Stromal cell of bone marrow (primary cell): ENCODE results near the gene DOK5.
"Not testable (repeated sequence)": the region's sequence is repeated elsewhere in the genome, so short reads cannot be mapped to it uniquely, and the experiment has no call there.

Source experiments
- DNase-seq: peaks from one replicate; pipeline ENCODE4 v3.0.0-alpha.2; 2012; ENCODE audit warnings: low read depth

Gene DOK5

DNA sequence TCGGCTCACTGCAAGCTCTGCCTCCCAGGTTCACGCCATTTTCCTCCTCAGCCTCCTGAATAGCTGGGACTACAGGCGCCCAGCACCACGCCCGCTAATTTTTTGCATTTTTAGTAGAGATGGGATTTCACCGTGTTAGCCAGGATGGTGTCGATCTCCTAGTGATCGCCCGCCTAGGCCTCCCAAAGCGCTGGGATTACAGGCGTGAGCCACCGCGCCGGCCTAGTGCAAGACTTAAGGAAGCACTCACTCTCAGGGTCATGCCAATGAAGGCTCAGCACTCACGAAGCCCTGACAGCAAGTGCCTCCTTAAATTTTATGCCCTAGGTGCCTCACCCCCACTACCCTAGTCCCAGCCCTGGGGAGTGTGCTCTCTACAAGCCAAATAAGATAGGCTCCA, 4.7 kb upstream of the DOK5 start:
- no peak for DNase-seq

DNA sequence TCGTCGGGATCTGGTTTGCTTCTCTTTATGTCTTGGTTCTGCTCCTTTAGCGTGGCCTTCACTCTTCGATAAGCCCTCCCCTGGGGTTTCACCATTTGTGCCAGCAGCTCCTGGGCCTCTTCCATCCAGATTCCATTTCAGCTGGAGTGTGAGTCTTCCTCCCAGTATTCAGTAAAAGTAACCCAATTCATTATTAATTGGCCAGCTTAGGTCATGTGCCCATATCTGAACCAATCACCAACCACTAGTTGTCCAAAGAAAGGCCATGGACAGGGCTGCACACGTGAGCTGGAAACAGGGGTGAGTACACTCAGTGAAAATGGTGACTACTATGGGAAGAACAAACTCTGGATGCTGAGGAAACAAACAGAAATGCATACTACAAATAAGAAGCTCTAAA, 2.8 kb upstream of the DOK5 start:
- DNase-seq: no peak

DNA sequence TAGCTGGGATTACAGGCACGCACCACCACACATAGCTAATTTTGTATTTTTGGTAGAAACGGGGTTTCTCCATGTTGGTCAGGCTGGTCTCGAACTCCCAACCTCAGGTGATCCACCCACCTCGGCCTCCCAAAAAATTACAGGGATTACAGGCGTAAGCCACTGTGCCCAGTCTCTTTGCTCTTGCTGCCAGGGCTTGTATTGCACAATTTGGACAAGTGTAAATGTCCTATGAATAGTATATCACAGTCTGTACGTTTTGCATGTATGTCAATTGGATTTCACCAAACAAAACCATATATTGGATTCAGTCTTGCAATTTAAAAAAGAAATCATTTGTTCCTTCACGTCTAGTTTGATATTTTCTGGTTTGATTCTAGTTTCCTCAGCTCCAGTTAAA, 2.1 kb upstream of the DOK5 start:
- no peak for DNase-seq

DNA sequence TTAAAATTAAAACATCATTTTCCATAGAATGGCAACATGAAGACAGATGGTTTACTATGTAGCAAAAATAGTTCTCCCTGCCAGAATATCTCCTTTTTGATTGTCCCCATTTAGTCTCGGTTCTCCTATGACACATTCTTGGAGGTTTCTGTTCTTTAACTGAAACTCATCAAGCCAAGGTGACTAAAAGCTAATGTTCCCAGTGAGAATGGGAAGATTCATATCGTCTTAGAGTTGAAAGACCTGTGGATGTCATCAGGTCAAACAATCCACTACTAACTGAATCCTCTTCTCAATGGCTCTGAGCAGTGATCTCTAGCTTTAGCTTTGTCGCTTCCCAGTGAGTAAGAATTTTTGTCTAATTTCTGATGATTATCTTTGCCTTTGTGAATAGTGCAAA, 1.3 kb upstream of the DOK5 start:
- no peak for DNase-seq

DNA sequence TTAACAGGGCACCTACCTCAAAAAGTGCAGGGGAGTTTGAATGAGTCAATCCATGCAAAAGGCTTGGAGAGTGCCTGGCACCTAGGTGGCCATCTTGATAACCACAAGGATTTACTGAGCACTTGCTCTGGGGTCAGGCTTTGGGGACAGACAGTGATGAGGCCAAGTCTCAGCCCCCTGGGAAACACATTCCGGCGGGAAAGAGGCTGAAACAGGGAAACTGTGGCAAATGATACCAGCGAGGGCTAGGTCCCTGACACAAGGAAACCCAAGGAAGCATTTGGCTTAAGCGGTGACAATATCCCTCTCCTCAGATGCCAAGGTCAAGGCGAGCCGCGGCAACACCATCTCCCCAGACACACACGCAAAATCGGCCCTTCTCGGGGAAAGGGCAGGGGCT, 527 bp upstream of the DOK5 start:
- DNase-seq: no peak

DNA sequence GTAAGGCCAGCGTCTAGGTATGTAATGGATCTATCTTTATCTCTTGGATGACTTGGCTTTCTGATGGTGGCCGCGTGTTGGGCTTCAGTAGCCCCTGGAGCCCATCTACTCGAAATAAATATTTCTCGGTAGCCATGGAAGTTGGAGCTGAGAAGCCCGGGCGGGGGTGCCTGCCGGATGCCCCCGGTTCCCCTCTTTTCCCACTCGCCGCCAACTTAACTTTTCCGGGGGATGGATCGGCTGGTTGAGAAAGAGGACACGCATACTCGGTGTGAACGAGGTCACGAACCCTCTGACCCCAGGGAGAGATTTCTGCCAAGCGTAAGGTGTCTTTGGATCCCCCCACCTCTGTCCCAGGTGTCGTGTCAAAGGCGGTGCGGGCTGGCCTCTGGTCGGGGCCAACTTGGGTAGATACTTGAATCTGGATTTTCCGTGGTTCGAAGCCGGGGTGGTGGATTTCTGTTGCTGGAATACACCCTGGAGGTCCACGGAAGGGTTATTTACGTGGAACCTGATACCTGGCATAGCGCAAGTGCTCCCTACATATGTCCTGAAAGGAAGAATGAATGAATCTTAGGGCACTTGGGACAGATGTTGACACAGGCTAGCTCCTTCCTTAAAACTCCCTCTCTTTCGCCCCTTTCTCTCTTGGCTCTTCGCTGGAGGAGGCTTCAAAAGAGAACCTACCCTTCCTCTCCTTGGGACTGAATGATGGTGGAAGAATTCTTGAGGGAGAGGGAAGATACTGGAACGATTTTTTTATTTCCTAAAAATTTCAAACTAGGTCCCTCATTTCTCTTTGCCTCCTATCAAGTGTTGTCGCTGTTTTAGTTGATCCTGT, 996 bp downstream of the DOK5 start:
- DNase-seq: no peak

DNA sequence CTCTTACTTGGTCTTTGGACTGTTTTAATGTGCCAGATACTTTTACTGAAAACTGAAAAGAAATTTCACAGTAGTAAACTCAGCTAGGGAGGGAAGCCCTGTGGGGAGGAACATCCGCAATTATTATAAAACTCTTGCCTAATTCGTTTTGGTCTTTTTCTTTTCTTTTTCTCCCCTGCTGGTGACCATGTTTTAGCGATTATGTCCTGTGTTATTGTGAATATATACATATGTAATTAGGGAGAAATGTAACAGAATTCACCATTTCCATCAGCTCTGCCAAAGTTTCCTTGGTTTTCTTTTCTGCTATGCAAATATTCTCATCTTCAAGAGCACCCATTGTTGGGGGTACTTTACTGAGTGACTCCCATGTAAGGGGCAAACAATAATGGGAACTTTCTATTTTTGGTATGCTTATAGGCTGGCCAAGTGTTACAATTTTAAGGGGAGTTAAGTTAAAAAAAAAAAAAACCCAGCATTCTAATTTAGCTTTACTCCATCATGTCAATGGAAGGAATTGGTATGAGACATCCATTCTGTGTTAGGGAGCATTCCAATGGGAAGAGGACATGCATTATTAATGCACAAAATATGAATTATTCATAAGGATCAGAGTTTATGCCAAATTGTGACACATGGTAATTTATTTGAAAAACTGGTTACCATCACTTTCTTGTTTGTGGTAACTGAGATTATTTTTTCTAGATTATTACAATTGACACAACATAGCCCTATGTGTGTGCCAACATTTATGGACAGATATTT, 2.0 kb downstream of the DOK5 start:
- DNase-seq: no peak

DNA sequence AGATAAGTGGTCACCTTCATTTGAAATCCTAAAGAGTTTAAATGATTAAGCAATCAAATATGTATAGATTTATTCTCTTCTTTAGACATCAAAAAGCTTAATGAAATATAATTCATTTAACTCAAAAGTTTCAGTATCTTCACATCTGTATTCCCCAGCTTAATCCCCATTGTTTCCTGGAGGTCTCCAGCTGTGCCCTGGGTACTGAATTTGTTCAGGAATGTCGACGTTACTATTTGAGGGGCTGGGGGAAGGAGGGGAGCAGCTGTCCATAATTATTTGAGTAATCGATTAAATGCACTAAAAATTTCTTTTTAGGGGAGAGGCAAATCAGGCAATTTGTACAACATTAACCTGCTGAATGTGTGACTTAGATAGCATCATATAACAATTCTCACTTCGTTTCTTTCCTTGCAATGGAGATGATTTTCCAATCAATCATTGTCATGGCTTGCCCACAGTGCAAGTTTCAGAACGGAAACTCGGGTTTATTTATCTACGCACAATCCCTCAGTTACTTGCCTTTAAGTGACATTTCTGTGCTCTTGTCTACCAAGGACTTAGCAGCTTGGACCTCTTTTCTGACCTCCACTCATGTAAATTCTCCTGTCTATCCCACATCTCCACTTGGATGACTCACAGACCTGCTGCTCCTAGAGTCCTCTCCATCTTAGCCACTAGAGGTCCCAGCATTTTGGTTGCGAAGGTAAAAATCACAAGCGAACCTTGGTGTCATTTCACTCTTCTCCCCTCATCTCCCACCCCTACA, 3.9 kb downstream of the DOK5 start:
- DNase-seq: no peak

DNA sequence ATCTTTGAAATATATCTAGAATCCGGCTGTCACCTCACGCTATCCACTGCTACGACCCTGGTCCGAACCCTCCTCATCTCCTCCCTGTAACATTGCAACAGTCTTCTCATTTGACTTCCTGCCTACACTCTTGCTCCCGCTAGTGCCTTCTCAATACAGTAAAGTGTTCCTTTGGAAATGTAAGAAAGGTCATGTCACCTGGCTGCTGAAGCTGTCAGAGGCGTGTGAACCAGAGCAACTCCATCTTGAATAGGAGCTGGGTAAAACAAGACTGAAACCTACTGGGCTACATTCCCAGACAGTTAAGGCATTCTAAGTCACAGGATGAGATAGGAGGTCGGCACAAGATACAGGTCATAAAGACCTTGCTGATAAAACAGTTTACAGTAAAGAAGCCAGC, 4.5 kb downstream of the DOK5 start:
- DNase-seq: not testable (repeated sequence)

DNA sequence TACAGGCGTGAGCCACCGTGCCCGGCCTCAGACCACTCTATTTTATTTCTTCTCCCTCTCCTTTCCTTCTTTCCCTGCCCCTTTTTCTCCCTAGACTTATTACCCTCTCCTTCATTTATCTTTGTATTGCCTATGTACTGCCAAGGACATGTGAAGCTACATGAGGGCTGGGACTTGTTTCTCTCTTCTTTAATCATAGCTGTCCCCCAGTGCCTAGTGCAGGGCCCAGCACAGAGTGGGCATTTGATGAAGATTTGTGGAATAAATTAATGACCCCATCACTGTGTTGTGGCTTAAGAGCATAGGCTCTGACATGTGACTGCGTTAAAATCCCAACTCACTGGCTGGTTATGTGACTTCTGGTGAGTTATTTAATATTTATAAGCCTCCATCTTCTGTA, 6.0 kb downstream of the DOK5 start:
- DNase-seq: no peak

DNA sequence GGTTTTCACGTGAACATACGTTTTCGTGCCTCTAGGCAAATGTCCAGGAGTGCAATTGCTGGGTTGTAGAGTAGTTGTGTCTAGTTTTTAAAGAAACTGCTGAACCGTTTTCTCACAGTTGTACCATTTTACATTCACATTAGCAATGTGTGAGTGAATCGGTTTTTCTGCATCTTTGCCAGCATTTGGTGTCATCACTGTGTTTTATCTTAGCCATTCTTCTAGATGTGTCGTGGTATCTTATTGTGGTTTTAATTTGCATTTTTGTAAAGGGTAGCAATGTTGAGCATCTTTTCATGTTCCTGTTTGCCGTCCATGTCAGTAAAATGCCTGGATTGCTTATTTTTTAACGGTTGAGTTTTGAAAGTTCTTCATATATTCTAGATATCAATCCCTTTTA, 10.2 kb downstream of the DOK5 start:
- DNase-seq: no peak

DNA sequence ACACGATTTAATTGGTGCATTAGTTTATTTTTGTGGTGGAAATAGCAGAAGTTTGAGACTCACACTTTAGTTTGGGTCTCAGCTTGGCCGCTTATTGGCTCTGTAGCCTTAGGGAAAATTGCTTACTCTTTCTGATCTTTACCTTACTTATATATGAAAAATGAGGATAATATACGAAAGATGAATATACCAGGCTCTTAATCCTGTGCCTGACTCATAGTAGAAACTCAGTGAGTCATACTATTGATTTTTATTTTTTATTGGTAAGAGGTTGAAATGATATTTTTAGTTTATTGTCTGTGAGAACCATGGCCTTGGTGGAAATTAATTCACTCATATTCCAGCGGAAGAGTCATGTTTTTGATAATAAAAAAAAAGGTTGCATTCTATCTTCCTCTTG, 11.2 kb downstream of the DOK5 start:
- no peak for DNase-seq

DNA sequence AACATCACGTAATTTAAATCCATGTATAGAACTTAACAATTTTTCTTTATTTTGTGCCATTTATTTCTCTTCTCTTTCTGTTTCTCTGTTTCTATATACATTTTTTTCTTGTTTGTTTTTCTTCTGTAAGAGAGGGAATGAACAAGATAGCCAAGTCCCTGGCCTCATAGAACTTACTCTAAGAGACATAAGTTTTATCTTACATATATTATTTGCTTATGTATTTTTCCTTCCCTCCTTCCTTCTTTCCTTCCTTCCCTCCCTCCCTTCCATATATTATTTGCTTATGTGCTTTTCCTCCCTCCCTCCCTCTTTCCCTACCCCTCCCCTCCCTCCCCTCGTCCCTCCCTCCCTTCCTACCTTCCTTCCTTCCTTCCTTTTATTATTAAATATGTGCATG, 13.0 kb downstream of the DOK5 start:
- no peak for DNase-seq

DNA sequence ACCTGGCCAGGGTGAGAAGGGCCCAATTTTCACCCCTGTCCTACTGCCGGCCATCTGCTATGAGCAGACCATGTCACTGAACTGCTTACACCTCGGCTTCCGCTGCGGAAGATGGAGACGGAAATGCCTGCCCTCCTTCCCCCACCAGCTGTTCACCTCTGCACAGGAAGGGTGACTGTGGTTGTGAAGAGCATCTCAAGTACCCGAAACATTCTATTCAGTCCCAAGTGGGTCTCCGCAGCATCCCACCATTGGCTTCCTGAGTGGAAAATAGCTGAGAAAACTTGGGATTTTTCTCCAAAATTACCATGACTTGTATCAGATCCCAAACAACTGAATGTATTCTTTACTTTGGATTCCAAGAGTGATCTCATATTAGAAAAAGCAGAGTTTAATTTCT, 16.1 kb downstream of the DOK5 start:
- no peak for DNase-seq

DNA sequence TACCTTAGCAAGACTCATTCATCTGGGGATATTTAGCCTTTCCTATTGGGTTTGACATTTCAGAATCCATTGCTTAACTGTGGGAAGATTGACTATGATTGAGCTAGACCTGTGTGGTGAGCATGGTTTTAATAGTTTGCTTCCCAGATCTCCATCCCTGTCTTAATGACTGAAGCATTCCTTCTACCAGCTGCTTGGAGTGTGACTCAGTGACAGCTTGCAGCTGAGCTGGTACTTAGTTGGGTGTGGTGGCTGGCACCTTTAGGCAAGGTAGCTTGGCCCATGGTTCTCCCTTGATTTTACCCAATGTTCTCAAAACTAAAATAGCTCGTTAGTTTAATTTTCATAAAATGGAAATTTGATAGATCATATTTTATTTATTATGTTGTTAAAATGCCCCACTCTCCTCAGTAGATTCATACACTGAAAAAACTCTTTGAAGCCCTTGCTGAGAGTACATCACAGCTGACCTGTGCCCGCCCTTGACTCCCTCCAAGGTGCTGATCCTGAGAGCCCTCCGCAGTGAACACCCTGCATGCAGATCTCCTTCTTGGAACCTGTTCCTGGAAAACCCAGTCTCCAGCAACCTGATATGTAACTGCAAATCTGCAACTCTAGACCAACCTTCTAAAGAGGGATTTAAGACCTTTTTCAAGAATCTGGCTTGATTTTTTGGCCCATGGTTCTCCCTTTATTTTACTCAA, 19.1 kb downstream of the DOK5 start:
- no peak for DNase-seq

DNA sequence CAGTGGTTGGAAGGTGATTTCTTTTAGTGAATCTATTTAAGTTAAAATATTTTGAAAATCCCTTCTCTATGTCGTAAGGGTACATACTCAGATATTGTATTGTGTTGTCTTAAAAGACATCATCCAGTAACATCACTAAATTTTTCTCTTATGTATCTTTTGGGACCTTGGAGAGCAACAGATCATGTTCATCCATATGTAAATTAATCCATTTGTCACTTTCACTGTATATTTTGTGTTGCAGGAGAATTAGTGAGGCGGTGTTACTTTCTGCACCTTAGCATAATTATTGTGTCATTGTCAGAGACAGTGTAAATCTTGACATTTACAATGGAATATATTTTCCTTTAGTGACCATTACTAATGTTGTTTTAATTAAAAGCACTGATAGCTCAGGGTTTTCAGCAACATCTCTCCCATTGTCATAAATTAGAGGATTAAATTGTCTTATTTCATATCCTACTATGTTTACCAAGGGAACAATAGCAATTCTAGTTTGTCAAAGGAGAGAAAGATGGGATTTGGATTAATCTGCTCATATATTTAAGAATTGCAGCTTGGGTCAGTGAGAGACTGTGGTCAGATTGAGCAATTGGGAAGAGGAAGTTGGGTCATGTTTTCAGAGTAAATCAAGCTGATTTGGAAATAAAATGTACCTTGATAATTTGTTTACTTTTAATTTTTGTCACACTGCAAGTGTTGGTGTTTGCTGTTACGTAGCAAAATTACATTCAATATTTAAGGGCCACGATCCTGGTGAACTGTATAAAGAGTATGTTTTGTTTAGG, 22.7 kb downstream of the DOK5 start:
- no peak for DNase-seq

DNA sequence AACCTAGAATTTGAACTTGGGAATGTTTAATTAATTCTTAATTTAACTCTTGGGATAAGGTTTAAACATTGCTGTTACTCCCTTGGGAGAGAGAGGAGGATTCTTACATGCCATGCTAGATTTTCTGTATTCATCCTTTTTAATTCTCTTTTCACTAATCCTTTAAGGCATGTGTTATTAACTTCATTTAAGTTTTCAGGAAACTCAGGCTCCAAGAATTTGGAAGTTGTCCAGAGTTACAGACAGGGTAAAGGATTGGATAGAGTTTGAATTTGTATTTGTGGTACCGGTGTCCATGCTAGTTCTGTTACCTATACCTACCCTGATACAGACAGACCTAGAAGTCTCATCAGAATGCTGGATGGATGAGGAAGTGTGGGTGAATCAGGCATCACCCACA, 23.7 kb downstream of the DOK5 start:
- DNase-seq: no peak

DNA sequence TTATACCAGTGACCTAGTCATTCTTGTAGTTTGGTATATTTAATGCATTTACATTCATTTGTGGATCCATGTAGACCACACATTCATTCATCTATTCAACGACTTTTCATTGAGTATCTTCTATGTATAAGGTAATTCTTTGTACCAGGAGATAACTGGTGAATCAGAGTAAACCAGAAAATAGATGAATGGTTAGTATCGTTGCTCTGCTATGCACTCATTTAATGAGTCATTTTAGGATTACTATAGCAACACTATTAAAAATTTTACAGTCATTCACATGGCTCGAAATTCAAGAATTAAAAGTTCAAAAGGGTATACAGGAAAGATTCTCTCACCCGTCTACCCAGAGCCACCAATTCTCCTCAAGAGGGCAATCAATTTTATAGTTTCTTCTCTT, 26.8 kb downstream of the DOK5 start:
- no peak for DNase-seq

DNA sequence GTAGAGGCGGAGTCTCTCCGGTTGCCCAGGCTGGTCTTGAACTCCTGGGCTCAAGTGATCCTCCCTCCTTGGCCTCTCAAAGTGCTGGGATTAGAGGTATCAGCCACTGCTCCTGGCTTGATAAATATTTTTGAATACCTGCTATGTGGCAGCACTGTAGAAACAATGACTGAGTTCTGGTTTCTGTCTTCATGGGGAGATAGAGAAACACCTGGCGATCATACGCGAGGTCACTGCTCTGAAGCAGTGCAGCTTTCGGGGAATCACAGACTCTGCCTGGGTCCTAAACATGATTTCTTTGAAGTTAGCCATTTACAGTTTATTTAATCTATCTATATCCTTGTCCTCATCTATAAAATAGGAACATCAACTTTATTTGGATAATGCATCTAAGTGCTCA, 31.2 kb downstream of the DOK5 start:
- DNase-seq: no peak

DNA sequence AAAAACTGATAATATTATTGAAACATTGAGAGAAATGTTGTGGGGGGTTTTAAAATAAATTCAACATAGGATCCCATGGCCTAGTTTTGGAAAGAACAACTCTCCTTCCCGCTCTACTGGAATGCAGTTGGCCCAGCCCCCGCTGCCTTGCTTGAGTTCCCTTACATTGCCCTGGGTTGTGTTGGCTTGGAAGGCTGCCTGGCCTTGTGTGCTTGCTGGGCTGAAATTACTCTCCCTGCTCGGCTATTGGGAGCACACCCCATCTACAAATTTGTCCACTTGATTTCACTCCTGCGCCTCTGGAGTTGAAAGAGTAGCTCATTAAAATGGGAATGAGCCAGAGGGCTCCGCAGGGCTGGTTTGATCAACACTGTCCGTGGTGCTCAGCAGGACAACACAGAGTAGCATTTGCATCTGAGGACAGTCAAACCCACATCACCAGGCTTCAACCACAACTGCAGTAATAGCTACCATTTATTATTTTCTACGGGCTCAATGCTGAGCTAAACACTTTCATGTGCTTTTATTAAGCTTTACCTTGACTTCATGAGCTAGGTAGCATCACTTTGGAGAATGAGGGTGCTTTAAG, 35.2 kb downstream of the DOK5 start:
- no peak for DNase-seq

DNA sequence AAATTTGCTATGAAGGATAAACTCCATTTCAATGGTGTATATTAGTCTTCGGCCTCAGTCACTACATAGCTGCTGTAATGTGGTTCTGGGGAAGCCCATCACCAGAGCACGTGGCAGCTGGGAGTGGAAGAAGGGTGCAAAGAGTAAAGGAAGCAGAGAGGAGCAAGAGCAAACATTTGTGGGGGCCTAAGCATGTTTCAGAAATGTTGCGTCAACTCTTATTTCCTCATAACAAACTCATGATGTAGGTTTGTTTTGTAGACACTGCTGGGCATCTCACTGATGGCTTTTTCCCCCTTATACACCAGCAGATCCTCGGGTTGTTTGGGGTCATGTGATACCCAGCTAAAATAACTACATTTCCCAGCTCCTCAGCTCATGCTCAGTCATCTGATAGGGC, 37.3 kb downstream of the DOK5 start:
- no peak for DNase-seq
